Eye (tissue), 1 donor: Measurements from ENCODE around the gene LRRC8D.

ENCODE experiments used
- DNase-seq: peaks from one replicate; pipeline ENCODE4 v3.0.0-alpha.2; 2015

LRRC8D gene

DNA sequence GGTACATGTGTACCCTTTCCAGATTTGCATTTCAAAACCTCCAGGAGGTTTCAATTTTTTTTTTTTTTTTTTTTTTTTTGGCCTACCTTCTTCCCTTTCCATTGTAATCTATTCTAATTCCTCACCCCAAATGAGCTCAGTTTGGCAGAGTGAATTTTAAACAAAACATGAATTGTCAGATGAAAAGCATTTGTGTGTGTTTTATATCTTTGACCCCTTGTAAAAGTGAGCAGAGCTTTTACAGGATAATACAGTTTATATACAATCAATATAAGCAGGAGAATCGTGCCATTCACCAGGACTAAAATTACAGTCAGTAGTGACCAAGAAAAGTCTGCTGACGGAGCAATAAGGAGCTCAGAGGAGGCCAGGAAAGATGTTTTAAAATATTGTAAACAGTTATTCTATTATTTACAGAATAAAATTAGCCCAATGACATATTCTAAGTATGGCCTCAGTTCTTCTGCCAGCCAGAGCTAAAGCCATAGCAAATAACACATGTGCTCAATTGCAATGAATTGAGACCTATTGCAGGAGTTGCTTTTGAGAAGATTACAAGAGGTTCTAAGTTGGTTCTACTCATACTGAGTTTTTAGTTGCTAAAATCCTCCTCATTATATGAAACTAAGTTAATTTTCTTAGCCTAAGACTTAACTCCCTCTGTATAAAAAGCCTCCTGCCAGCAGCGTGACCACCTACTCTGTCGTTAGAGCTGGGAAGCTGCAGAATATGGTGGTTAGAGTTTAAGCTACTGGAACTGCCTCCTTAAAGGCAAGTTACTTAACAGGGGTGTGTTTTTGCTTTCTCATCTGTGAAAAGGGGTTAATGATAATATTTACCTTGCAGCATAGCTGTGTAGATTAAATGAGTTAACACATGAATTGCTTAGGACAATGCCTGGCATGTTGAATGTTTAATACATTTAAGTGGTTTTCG, 123.3 kb downstream of the LRRC8D start:
- DNase-seq, result peak; percentile 17

DNA sequence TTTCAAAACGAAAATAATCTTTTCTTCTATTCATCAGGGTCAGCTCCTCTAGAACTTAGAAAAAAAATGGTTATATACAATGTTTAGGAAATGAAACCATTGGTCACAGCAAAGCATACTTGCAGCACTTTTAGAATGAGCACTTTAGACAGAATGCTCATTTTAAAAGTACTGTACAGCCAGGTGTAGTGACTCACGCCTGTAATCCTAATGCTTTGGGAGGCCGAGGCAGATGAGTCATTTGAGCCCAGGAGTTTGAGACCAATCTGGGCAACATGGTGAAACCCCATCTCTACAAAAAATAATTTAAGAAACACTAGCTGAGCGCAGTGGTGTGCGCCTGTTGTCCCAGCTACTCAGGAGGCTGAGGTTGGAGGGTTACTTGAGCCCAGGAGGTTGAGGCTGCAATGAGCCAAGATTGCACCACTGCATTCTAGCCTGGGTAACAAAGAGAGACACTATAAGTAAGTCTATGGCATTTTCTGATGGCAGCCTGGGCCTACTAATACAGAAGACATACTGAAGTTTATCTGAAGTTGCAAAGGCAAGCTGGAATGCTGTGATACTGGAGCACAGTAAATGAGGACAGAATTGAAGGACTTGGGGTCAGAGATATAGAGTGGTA, 125.1 kb downstream of the LRRC8D start:
- DNase-seq, result no peak

DNA sequence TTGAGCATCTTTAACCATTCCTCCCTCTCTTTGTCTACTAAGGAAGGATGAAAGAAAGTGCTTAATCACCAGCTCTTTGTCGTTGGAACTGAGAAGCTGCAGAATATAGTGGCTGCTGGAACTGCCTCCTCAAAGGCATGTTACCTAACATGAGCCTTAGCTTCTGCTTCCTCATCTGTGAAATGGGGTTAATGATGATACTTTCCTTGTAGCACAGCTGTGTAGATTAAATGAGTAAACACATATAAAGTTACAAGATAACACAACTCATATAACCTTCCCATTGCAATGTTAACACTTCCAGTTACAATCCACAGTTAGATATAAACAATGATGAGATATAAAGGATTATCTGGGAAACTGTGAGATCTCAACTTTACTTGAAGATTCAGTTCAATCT, 125.7 kb downstream of the LRRC8D start:
- DNase-seq, result no peak

DNA sequence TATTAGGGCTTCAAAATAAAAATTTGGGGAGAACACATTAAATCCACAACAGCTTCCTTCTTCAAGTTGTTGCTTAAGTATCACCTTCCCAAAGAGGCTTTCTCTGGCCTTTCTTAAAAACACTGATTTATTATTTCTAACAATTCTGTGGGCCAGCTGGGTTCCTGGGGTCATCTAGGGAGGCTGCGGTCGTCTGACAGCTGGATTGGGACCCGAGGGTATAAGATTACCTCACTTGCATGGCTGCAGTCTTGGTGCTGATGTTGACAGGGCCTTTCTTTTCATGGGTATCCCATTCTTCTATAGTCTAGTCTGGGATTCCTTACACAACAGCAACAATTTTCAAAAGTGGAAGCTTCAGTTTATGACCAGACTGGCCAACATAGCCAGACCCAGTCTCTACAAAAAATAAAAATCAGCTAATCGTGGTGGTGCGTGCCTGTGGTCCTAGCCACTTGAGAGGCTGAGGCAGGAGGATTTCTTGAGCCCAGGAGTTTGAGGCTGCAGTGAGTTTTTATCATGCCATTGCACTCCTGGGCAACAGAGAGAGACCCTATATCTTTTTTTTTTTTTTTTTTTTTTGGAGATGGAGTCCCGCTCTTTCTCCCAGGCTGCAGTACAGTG, 128.0 kb downstream of the LRRC8D start:
- DNase-seq, result no peak

DNA sequence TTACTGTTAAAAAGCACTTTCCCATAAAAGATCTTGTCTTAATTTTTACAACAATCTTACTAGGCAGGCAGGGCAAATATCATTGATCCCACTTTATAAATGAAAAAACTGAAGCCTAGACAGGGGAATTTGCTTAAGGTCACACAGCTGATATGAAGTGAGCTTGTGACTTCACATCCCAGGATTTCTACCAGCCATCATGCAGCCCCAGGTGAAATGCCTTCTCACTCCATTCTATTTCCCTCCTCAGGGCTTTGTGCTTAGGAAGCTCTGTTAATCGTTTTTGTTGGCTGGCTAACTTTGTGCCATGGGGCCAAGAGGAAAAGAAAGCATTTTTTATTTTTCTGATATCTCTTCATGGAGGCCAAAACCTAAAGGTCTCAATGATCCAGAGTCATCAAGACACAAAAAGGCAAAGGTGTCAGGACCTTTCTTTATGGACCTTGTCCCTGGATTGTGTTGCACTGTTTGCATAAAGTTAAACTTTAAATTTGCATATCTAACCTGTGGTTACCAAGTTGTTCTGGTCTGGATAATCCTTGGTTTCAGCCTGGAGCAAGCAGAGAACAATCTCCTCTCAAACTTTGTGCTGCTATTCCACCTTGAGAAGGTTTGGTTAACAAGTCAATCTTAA, 129.3 kb downstream of the LRRC8D start:
- no peak for DNase-seq

DNA sequence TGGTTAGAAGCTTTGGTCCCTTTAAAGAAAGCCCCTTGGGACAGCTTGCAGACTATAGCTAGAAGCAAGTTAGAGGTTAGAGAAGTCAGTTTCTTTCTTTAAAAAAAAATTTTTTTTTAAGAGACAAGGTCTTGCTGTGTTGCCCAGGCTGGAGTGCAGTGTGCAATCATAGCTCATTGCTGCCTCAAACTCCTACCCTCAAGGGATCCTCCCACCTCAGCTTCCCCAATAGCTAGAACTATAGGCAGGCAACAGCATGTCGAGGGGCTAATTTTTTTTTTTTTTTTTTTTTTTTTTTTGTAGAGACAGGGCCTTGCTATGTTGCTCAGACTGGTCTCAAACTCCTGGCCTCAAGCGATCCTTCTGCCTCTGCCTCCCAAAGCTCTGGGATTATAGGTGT, 129.9 kb downstream of the LRRC8D start:
- no peak for DNase-seq

DNA sequence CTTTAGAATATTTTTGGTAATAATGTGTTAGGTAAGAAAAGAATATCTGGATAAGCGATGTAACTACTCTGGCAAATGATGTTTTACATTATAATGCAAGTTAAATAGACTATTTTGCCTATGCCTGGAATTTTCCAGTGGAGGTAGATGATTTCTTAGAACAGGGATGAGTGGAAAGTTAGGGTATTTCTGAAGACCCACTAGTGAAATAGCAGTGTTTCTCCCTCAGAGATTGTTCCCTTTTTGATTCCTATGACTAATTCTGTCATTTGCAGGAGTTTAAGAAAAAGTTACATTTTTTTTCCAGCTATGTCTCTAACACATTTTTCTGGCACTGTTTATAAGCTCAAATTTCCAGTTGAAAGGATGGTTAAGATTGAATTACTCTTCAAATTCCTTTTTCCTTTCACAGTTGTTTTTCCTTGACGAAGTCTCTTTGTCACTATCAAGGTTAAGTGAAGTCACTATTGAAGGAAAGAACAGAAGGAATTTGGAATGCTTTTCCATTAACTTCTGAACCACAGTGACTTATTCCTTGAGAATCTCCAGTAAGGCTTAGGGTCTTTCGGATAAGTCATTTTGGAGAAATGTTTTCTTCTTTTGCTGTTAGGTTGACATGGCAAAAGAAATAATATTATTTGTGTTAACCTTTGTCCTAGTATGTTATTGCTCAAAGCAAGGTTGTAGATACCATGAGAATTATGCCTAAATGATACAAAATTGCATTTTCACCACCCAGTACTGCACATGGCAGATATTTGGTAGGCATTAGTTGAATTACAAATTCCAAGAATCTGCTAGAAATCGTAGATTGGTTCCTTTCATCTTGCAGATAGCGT, 131.2 kb downstream of the LRRC8D start:
- DNase-seq, result no peak

DNA sequence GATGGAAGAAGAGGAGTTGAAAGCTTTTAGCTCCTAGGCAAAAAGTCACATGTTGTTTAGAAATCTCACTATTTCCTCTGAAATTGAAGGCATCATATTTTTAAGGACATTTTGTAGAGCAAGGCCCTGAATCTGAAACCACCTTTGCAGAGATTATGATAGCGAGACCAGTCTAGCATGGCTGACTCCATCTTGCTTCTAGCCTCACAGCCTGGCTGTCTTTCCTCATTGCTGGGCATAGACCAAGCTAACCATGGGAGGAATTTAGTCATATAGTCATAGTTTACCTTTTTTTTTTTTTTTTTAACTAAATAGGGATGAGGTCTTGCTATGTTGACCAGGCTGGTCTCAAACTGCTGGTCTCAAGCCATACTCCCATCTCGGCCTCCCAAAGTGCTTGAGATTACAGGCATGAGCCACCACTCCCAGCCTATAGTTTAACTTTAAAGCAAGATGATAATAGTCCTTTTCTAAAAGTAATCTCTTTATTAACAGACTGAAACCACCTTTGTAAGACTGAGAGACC, 131.8 kb downstream of the LRRC8D start:
- DNase-seq, result no peak

DNA sequence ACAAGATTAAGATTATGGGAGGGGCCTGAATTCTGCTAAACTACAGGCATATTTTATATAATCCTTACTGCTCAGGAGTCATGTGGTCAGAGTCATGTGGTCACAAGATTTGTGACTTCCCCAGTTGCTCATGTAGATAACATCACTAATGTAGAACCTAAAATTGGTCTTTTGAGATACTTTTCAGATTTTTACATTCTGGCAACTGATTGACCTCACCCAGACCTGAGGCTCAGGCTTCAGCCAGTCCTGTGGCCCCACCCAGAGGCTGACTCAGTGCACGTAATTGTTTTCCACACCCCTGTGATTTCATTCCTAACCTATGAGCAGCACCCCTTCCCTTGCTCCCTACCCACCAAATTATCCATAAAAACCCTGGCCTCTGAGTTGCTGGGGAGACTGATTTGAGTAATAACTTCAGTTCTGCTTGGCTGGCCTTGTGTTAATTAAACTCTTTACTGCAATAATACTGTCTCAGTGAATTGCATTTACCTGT, 132.3 kb downstream of the LRRC8D start:
- DNase-seq, result peak; percentile 30

DNA sequence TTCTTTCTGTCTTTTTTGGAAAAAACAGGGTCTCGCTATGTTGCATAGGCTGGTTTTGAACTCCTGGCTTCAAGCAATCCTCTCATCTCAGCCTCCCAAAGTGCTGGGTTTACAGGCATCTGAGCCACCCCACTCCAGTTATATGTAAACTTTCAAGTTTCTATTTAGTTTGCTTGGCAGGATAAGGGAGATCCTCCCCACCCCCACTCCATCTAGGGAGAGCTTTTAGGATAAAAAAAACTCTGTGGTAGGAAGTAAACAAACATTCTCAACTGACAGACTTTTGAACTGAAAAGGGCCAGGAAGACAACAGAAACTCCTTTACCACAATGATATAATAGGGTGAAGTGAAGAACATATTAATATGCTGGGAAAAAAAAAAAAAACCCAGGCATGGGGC, 133.1 kb downstream of the LRRC8D start:
- DNase-seq, result no peak

DNA sequence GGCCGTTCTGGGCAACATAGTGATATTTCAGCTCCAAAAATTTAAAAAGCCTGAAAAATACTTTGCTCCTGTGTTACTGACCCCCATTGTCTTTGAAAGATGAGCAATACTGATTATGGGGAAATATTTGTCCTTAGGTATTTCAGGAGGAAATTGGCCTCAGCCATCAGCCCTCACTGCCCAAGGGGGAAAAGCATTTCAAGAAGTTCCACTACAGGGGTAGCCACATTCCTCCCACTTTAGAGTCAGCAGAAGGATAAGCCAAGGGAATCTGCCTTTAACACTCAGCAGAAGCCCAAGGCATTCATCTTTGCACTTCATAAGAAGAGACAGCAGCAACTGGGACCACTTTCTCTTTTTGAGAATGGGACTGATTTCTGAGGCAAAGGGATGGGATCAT, 133.6 kb downstream of the LRRC8D start:
- no peak for DNase-seq

DNA sequence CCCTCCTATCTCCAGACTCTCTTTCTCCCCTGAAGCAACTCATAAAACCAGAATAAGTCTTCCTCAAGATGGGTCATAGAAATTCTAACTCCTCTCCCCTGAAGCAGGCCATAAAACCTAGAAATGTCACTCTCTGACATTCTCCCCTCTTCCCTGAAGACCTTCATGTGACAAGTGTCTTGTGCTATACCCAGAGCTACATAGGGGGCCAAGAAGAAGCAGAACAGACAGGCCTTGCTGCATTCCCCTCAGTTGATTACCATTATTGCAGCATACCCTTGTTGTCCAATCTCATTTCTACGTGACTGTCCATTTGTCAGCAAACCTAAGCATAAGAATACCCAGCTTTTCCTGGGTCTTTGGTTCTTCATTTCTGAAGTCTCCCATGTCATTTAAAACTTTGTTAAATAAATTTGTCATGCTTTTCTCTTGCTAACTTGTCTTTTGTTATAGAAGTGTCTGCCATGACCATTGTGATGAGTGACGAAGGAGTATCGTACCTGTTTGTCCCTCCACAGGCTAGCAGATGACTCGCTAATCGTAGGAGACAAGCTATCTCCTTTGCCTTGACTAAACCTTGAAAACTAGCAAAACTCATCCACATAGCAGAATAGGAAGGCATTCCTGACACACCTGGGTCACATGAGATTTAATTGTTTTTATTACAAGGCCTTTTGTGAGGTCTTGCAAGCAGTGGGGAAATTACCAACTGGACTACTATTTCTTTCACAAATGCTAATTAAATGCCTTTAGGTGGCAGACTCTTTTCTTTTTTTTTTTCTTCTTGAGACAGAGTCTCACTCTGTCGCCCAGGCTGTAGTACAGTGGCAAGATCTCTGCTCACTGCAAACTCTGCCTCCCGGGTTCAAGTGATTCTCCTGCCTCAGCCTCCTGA, 134.7 kb downstream of the LRRC8D start:
- no peak for DNase-seq

DNA sequence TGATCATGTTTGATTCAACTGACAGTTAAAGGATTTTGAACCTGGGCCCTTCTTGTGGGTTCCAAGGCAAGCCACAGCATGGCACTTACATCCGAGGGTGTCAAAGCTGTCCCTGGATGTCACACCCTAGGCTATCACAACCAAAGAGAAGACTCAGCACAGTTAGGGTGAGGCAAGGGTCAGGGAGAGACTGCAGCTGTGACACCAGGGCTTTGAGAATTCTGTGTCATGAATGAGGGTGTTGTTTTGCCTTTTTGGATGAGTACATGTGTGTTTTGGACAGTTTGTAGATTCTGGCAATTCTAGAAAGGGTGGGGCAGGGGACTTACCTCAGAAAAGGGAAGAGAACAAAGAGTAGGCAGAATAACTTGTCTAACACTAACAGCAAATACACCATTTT, 136.3 kb downstream of the LRRC8D start:
- no peak for DNase-seq

DNA sequence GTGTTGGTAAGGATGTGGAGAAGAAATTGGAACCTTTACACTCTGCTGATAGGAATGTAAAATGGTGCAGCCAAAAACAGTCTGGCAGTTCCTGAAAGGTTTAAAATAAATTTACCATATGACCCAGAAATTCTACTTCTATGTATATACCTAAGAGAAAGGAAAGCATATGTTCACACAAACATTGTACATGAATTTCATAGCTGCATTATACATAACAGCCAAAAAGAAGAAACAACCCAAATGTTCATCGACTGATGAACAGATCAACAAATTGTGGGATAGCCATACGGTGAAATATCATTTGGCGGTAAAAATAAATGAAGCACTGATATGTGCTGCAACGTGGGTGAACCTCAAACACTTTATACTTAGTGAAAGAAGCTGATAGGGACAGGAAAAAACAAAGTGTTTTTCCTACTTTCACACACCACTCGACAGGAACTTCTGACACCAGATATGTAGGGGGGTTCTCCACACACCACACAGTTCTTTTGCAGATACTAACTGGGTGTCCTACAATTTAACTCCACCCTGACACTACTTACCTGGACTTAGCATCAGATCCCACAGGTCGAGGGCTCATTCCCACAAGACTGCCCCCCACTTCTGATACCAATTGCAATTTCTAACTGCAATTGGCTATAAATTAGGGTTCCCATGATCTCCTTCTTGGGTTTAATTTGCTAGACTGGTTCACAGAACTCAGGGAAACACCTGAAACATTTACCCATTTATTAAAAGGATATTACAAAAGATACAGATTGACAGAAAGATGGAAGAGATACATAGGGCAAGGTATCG, 138.2 kb downstream of the LRRC8D start:
- no peak for DNase-seq

DNA sequence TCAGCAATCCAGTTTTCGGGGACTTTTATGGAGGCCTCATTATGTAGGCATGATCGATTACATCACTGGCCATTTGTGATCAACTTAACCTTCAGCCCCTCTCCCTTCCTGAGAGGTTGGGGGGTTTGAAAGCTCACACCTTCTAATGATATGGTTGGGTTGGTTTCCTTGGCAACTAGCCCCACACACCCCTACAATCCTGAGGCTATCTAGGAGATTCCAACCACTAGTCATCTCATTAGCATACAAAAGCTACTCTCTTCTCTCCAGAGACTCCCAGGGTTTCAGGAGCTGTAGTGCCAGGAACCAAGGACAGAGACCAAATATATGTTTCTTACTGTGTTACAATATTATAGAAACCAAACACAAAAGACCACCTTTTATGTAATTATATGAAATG, 138.9 kb downstream of the LRRC8D start:
- DNase-seq, result no peak

DNA sequence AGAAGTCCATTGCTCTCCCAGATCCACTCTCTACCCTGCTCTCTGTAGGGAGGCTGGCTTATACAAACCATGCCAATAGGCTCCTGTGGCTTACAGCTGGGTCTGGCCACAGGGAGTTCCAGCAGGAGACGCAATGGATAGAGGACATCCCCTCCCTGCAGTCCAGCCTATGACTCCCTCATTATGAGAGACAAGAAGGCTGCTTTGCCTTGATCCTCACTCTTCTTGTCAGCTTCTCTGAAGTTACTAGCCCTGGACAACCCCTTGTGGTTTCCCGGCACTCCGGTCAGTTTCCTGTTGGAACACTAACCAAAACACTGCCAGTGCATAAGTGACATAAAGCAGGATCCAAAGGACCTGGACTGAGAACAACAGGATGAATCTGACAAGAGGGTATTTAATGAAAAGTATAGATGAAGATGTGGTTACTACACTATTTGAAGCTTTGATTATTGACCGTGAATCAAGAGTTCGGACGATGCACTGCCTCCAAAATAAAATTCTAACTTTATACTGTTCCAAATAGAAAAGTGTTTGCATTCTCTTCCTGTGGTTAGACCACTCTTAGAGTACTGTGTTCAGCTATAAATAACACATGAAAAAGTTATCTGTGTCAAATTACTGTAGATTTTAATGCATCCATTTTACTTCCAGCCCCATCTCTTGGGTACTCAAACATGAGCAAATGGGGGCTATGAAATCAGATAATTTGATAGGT, 141.4 kb downstream of the LRRC8D start:
- no peak for DNase-seq

DNA sequence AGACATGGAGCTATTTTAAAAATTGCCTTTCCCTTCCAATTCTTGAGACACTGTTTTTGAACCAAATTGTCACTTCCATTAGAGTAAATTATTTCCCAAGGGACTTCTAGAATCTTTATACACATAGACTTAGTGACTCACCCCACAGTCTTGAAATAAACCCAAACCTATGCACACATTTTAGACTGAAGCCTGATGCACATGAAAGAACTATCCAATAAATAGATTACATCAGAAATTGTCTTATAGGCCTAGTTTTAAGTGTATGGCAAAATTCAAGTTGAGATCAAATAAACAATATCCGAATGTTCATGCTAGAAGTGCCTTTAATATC, 141.9 kb downstream of the LRRC8D start:
- no peak for DNase-seq

DNA sequence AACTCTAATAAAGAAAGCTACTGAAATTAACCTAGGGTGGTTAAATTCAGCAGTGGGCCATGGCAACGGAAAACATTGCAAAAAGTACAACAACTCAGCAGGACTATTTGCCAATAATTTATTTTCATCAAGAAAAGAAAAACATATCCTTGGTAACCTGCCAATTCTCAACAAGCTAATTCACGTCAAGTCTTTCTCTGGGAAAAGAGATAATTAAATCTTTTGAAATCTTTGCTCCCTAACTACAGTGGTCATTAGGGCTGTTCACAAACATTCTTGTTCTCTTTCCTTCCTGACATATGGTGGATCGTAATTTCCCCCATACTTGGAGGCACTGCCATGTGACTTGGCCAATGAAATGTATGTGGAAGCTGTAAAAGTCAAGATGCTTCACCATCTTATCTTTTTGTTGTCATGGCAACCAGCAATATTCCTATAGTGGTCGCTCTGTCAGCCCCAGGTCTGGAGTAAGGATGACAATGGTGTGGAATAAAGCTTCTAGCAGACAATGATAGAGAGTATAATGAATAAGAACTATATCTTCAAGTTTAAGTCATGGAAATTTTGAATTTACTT, 144.4 kb downstream of the LRRC8D start:
- peak; percentile 13 for DNase-seq

DNA sequence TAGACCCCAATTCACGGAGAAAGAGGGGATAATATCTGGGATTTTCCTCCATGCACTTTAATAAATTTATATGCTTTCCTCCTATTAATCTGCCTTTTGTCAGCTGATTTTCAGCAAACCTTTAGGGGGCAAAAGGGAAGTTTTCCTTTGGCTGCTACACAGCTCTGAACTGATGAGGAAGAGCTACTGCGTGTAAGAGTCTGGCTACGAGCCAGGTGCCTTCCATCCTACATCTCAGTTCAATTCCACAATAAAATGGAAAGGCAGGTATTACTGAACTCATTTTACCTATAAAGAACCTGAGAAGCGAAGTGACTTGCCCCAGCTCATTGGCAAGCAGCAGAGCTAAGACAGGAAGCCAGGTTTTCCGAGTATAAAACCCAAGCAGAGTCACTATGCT, 145.8 kb downstream of the LRRC8D start:
- no peak for DNase-seq
